Erythroblast (primary cell): ENCODE data around the gene CLIC1.

ENCODE experiments used
- GATA1 ChIP-seq: IDR thresholded peaks from 2 replicates; pipeline ENCODE4 v1.6.1; 2011; ENCODE audit warnings: low read depth, mild to moderate bottlenecking, control low read depth, low read length, moderate library complexity
- POLR2A ChIP-seq: IDR thresholded peaks from 2 replicates; pipeline ENCODE4 v1.6.1; 2011; ENCODE audit warnings: mild to moderate bottlenecking, low read length

DNA sequence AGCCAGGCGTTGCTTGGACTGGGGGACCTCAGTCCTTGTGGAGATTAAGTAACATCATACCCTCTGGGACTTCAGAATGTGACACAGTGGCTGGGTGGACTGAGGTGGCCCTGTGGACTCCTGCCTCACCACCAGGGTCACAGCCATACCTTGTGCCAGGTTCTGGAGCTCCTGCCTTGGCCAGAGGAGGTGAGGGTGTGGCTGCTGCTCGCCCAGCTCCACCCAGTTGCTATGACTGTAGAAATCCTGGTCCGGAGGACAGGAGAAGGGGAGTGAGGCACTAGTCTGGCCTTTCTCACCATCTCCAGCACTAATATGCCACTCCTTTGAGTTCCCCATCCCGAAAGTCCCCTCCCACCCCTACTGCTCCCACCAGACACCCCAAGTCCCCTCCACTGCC is 38.9 kb upstream of the CLIC1 start:
- TF ChIP-seq POLR2A (no peak), GATA1 (no peak)
